OCI-LY3 (cell line): ENCODE measurements around the gene ACVR1.

Experiments used
- CTCF ChIP-seq: fragments of 200-600, 300-600 bp; sonication (generic); IDR thresholded peaks from 2 replicates; pipeline ENCODE4 v1.5.1; 2014; ENCODE audit warnings: antibody characterized with exemption, low read length, low read depth
- EZH2phosphoT487 ChIP-seq: fragments of 200-600 bp; shearing (Covaris generic); IDR thresholded peaks from 2 replicates; pipeline ENCODE4 v1.6.1; 2018; ENCODE audit warnings: antibody characterized with exemption, mixed run types, low read depth

- no peak for TF ChIP-seq CTCF
- no peak for TF ChIP-seq EZH2phosphoT487
These were observed 27.0 kb upstream of the ACVR1 start for GRCh38 chr2:157903151-157903550.
